HG02759 (cell line): ENCODE data around the gene PSKH1.

Experiments
- ATAC-seq: cut with Tn5 transposase; IDR thresholded peaks from one replicate; pipeline ENCODE4 v1.9.1; 2021; ENCODE audit warnings: mild to moderate bottlenecking, moderate library complexity; ENCODE audit not compliant: unreplicated experiment

PSKH1 gene

DNA sequence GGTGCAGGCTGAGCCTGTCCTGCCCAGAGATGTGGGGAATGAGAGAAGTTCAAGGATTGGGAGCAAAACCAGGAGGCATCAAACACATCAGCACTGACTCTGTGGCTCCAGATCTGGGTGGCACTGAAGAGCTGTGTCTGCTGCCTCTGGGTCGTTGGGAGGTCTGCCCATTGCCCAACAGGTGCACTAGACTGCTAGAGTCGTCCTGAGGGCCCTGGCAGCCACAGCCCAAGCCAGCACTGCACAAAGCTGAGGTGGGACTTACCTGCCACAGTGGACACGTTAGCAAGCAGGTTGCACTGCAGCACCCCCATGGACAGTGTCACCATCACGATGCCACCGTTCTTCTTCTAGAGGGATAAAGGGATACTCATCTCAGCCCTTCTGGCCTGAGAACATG, 84.0 kb downstream of the PSKH1 start:
- no peak for ATAC-seq

DNA sequence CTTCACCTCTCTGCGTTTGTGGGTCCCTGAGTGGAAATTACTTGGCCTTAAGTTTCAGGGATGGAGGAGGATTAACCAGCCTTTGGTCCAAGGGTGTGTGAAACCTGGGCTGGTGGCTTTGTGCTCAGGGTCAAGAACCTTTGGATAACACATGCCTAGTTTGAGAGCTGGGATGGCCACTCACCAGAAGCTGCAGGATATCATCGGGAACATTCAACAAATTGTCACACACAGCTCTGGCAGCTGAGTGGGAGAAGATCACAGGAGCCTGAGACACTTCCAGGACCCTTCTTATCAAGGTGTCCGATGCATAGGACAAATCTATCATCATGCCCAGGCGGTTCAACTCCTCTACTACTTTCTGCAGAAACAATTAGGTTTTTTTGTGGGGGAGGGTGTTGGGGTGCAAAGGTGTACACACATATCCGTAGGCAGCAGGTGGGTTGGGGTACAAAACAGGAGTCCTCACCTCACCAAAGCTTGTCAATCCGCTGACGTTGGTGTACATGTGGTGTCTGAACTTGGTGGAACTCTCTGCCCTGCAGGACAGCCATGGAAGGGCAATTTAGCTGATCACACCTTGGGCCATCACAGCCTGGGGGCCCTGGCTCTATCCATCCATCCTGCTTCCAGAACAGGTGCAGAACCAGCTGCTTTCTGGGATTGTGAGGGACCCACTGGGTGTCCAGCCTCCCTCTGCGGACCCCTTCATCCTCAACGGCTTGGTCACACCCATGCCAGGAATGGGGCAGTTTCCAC, 84.6 kb downstream of the PSKH1 start:
- ATAC-seq: no peak
